NT2/D1 (cell line): ENCODE measurements around the gene DCT.

Experiments
- DNase-seq: peaks from one replicate; pipeline ENCODE4 v3.0.0-alpha.2; 2011; ENCODE audit warnings: low read depth, low spot score
- H3K27me3 ChIP-seq: 2 replicates; pipeline ENCODE4 v1.6.0; 2011; ENCODE audit warnings: mild to moderate bottlenecking; ENCODE audit not compliant: insufficient read length, insufficient read depth
- H3K36me3 ChIP-seq: 2 replicates; pipeline ENCODE4 v1.6.1; 2011; ENCODE audit warnings: mild to moderate bottlenecking, low read length, mixed read lengths; ENCODE audit not compliant: insufficient read depth, insufficient read length
- H3K4me1 ChIP-seq: 2 replicates; pipeline ENCODE4 v1.5.1; 2011; ENCODE audit not compliant: insufficient read depth, insufficient read length
- H3K4me3 ChIP-seq: 2 replicates; pipeline ENCODE4 v1.5.1; 2011; ENCODE audit warnings: low read depth; ENCODE audit not compliant: insufficient read length
- H3K9ac ChIP-seq: 2 replicates; pipeline ENCODE4 v1.6.0; 2011; ENCODE audit warnings: low read depth; ENCODE audit not compliant: insufficient read length
- H3K9me3 ChIP-seq: 2 replicates; pipeline ENCODE4 v1.5.1; 2011; ENCODE audit warnings: mild to moderate bottlenecking, low read length; ENCODE audit not compliant: insufficient read depth
- SUZ12 ChIP-seq: IDR thresholded peaks from 2 replicates; pipeline ENCODE4 v1.6.1; 2011; ENCODE audit not compliant: insufficient read length, insufficient read depth; ENCODE audit errors: extremely low read depth
- YY1 ChIP-seq: IDR thresholded peaks from 2 replicates; pipeline ENCODE4 v1.6.1; 2011; ENCODE audit not compliant: insufficient read length, insufficient read depth
- ZNF274 ChIP-seq: IDR thresholded peaks from 2 replicates; pipeline ENCODE4 v1.6.1; 2011; ENCODE audit warnings: mild to moderate bottlenecking, low read depth, low read length

DCT gene

DNA sequence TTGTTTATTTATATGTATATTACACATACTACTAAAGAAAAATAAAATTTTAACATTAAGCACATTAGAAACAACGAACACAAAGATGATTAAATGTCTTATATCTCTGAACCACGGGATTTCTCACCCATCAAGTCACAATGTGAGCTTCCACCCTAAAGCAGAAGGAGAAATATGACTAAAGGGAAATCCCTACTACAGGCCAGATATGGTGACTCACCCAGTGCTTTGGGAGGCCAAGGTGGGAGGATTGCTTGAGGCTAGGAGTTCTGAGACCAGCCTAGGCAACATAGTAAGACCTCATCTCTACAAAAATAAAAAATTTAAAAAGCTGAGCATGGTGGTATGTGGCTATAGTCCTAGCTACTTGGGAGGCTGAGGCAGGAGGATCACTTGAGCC is 24.6 kb downstream of the DCT start:
- no peaks in the 10 kb centered on the region for H3K36me3 ChIP-seq
- no peaks in the 10 kb centered on the region for H3K4me1 ChIP-seq
- DNase-seq, result no peak
- no peaks in the 10 kb centered on the region for H3K9me3 ChIP-seq
- no peaks in the 10 kb centered on the region for H3K27me3 ChIP-seq
- H3K4me3 ChIP-seq, result no peak overlapping the region
- TF ChIP-seq ZNF274, result no peak
- H3K9ac ChIP-seq, result no peak overlapping the region

DNA sequence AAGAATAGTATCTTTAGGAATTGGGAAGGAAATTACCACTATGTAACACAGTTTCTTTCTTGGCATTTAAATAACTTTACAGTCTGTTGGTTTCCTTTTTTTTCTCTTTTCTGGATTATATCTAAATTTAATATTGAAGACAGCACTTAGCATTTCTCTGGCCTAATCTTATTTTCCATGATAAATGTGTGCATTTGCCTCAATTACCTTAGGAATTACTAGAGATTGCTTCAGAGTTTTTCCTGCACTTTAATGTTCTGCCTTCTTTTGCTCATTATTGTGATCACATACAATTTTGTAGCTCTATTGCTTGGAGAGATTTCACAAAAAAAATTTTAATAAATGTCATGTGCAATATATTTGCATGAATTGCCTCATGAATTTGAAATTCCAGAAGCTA is 25.1 kb downstream of the DCT start:
- TF ChIP-seq ZNF274, result no peak
- TF ChIP-seq SUZ12, result no peak
- no peak for TF ChIP-seq YY1
- Histone ChIP-seq H3K27me3 (no peaks in the 10 kb centered on the region), H3K9ac (no peak overlapping the region), H3K9me3 (no peaks in the 10 kb centered on the region), H3K4me1 (no peaks in the 10 kb centered on the region), H3K4me3 (no peak overlapping the region), H3K36me3 (no peaks in the 10 kb centered on the region)
- no peak for DNase-seq

DNA sequence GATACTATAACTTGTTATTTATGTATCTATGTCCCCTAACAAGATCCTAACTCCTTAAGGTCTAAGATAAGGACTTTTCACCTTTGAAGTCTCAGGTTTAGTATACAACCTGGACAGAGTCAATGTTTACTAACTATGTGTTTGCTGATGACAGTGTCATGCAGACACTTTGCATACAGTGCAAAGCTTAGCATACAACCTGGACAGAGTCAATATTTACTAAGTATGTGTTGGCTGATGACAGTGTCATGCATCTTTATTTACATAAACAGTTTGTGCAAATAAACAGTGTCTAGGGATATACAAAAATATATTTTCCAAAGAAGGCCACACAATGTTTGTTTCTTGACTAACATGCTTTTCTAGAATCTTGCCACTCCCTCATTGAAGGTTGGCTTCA is 34.7 kb downstream of the DCT start:
- no peaks in the 10 kb centered on the region for H3K36me3 ChIP-seq
- no peaks in the 10 kb centered on the region for H3K4me1 ChIP-seq
- no peak for DNase-seq
- no peak overlapping the region for H3K4me3 ChIP-seq
- no peak overlapping the region for H3K9ac ChIP-seq
- no peak for TF ChIP-seq ZNF274
- no peak for TF ChIP-seq SUZ12
- TF ChIP-seq YY1, result no peak
- no peaks in the 10 kb centered on the region for H3K9me3 ChIP-seq
- no peaks in the 10 kb centered on the region for H3K27me3 ChIP-seq

DNA sequence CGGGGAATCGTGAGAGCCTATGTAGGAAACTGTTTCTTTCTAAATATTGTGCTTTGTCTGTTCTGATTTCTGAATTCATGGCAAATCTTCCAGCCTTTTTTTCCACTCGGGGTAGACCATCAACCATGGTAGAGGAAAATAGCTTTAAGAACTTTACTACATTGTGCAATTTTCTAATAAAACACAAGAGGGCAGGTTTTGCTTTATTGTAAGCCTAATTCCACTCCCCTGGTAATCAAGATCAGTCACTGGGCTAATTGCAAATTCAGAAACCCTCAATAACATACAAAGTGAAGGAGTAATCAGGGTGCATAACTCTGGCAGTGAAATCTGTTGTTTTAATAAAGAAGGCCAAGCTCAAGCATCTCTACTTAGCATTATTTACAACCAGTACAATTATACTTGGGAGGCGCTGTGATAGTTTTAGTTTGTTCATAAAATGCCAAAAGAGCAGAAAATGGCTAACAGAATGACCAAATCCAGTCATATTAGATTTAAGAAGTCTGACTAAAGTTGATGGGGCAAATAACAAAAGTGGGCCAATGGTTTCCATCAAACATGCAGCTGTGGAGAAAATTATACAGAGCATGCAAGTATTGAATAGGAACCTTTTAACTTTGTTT is 43.8 kb downstream of the DCT start:
- TF ChIP-seq ZNF274 (no peak), SUZ12 (no peak)
- Histone ChIP-seq H3K27me3 (no peaks in the 10 kb centered on the region), H3K9ac (no peak overlapping the region), H3K9me3 (no peaks in the 10 kb centered on the region), H3K4me3 (no peak overlapping the region), H3K4me1 (no peaks in the 10 kb centered on the region), H3K36me3 (no peaks in the 10 kb centered on the region)
- peak; percentile 36 for DNase-seq

GRCh38 chr13:94433055-94433961 is 46.2 kb downstream of the DCT start:
- no peaks in the 10 kb centered on the region for H3K36me3 ChIP-seq
- H3K27me3 ChIP-seq, result no peaks in the 10 kb centered on the region
- no peak for TF ChIP-seq YY1
- TF ChIP-seq ZNF274, result no peak
- TF ChIP-seq SUZ12, result no peak
- H3K4me1 ChIP-seq, result no peaks in the 10 kb centered on the region
- H3K9me3 ChIP-seq, result no peaks in the 10 kb centered on the region
- H3K4me3 ChIP-seq, result no peak overlapping the region
- DNase-seq, result peak; percentile 13
- H3K9ac ChIP-seq, result no peak overlapping the region

DNA sequence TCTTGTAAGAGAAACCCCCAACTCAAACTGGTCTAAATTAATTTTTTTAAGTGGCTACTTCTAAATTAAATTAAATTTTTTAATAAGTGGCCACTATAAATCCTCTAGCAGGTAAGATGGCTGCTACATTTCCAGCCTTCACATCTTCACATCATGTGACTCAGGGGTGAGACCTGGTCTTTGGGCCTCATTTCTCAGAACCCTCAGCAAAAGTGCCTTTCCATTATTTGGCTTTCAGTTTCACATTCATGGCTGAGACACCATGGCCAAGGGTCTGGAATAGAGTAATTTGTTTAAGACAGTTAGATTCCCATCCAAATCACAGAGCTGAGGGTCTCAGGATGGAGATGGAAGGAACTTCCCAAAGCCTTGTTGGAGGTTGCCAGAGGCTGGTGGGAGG is 47.5 kb downstream of the DCT start:
- H3K4me1 ChIP-seq, result no peaks in the 10 kb centered on the region
- no peak for DNase-seq
- H3K36me3 ChIP-seq, result no peaks in the 10 kb centered on the region
- no peak overlapping the region for H3K4me3 ChIP-seq
- no peaks in the 10 kb centered on the region for H3K27me3 ChIP-seq
- no peak overlapping the region for H3K9ac ChIP-seq
- no peak for TF ChIP-seq SUZ12
- TF ChIP-seq ZNF274, result no peak
- TF ChIP-seq YY1, result no peak
- H3K9me3 ChIP-seq, result no peaks in the 10 kb centered on the region

DNA sequence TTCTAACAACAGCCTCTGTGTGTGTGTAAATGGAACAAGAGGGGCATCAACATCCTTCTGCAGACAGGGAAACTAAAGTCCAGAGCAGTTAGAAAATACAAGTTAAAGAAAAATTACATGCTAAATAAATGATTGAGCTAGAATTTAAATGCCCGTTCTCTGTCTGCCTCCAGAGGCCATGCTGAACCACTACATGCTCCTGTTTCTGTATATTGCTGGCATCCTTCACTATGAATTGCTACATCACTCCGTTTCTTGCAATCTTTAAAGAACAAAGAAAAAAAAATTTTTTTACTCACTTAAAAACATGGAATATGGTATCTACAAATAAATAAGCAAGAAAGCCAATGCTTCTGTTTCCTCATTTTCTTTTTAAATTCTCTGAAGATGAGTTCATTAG is 47.9 kb downstream of the DCT start:
- Histone ChIP-seq H3K9me3 (no peaks in the 10 kb centered on the region), H3K36me3 (no peaks in the 10 kb centered on the region), H3K4me1 (no peaks in the 10 kb centered on the region), H3K27me3 (no peaks in the 10 kb centered on the region), H3K4me3 (no peak overlapping the region), H3K9ac (no peak overlapping the region)
- no peak for DNase-seq
- TF ChIP-seq ZNF274, result no peak
- no peak for TF ChIP-seq YY1
